Activated naive CD8-positive, alpha-beta T cell treated with anti-CD3 and anti-CD28 coated beads, Interleukin-2, amount 50 U/mL, for 16 hours (primary cell): ENCODE results near the gene MAPT.

Experiments used
- DNase-seq: peaks from one replicate; pipeline ENCODE4 v3.0.0-alpha.2; 2020; ENCODE audit warnings: low read depth, low spot score

MAPT gene

DNA sequence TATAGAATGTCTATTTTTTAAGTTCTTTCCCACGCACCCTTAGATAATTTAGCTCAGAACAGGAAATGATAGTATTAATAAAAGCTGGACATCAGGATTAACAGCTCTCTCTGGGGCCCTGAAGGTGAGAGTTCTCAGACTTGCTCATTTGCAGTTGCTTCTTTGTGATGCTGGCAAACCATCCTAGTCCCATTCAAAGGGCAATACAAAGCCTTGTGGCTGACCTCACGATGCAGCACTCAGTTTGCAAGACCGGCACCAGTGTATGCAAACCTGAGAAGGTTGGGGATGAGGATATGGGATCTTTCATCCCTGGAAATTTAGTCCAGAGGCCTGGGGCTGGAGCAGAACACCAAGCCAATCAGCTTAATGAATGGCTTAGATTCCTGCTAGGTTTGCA is 134.0 kb downstream of the MAPT start:
- DNase-seq: no peak

DNA sequence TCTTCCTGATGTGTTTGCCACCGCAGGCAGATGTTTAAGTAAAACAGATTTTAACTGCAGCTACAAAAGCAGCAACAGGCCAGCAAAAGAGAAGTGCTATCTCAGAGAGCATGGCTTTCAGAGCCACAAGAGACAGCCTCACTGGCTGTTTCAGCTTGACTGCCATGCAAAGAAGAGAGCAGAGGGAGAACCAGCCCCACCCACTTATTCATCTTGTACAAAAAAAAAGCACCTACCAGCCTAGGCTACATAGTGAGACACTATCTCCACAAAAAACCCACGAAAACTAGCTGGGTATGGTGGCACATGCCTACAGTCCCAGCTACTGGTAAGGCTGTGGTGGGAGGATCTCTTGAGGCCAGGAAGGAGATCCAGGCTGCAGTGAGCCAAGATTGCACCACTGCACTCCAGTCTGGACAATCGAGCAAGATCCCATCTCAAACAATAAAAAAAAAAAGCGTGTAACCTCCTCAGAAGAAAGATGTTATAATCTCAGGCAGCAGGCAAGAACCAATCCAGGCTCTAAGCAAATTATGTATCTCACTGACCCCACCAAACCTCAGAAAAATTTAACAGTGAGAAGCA is 134.7 kb downstream of the MAPT start:
- no peak for DNase-seq

DNA sequence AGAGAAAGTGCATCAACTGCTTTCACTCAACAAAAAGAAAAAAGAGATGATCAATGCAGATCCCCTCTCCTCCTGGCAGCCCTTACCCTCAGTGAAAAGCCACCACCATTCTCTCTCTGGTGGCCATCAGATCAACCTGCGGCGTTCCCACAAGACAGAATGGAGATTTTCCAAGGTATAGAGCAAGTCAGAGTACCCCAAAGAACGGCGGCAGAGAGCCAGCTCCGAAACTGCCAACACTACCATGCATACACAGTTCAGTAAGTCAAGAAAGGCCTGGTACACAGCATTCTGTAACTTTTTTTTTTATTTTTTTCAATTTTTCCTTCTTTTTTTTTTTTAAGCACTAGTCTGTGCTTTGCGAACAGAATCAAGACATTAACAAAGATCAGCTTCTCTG is 135.3 kb downstream of the MAPT start:
- DNase-seq: no peak

DNA sequence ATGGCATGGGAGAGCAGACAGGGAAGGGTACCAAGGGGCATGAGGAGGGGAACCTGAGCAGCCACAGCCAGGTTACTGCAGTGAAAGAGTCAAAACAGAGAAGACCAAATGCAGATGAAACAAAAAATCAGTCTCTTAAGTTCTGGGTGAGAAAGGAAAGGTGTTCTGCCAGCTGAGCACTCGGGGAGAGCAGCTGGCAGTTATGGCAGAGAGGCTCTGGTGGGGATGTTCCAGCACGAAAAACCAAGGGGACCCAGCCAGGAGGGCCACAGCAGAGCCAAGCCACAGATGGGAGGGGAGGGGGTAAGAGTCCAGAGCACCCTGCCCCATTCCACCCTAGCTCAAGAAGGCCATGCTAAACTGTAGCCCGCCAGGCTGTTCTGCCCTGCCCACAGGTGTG is 136.4 kb downstream of the MAPT start:
- no peak for DNase-seq

DNA sequence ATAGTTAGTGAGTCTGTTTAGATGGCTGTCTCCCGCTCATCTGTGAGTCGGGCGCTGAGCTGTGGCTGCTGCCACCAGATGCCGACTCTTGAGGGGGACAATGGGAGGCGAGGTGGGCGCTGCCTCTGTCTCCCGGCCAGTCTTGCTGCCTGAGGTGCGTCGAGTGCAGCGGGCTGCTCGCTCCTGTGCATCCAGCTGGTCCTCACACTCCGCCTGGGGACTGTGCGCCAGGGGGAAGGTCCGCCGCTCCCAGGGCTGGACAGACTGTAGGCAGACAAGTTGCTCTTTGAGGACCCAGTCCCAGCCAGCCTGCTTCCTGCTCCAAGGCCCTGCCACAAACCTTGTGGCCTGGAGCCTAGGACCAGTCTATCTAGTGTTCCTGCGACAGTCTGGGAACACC is 137.1 kb downstream of the MAPT start:
- no peak for DNase-seq

DNA sequence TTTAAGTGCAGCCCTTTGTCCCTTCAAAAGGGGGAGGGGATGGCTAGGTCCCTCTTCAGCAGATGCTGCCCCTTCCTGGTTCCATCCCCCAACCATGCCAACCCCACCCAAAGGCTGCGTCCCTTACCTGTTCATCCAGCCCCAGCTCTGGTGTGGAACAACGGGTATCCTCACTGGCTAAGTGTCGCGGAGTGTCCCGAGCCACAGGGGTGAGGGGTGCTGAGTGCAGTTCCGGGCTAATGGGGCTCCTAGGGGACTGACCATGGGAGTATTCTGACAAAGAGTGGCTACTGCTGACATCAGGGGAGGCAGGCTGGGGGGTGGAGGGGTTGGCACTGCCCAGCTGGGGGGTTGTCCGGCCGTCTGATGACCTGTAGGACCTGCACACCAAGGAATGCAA is 137.6 kb downstream of the MAPT start:
- no peak for DNase-seq

DNA sequence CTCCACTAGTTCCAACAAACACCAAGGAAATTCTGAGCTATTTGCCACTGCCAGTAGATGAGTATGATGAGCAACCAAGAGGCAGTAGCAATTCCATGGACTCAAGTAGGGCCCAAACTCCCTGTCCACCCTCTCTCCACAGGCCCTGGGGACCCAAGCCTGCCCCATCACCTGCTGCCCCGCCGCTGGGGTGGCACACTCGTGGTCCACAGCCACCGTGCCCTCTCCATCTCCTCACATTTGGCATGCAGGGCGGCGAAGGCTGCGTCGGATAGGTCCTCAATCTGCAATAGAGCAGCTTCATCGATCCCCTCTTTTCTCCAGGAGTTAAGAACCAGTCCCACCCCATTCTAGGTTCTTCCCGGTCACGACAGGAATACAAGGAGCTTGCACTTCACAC is 138.6 kb downstream of the MAPT start:
- no peak for DNase-seq

DNA sequence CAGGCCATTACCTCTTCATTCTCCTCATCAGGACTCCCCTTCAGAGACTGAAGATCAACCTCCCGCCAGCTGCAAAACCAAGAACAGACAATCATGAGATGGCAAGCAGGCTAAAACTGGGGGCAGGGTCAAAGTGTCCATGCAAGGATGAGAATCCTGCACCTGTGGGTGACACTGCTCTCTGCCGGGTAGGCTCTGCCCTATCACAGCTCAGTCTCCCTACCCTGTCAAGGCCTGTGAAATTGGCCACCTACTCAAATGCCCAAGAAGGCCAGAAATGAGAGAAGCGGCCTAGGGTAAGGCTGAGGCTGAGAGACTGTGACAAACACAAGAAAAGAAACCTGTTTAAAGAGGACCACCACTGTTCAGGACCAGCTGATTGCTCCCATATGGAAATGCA is 139.0 kb downstream of the MAPT start:
- no peak for DNase-seq

DNA sequence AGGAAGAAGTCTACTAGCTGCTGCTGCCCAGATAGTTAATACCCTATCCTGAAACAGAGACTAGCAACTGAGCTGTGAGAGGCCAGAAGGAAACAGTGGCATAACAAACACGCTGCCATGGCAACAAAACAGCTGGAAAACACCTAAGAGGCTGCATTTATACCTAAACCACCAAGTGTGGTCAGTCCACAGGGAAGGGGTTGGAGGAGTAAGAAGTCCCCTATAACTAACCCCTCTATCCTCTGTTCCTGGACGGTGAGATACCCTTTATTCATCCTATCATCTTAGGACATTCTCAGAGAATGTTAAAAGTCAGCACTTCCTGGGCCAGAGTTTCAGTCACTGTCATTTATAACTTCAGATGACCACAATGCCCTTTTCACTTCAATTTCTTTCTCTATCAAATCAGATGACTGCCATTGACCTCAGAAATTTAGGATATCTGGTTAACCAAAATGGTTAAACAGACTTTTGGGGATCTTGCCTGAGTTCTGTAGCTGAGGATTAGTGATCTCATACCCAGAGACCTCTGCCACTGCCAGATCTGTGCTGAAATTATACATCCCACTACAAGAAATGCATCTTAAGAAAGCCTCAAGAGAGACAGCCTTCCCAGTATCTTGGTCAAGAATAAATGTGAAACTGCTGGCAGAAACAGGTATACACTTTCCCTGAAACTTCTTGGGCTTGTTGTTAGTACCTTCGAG is 140.9 kb downstream of the MAPT start:
- DNase-seq: no peak

DNA sequence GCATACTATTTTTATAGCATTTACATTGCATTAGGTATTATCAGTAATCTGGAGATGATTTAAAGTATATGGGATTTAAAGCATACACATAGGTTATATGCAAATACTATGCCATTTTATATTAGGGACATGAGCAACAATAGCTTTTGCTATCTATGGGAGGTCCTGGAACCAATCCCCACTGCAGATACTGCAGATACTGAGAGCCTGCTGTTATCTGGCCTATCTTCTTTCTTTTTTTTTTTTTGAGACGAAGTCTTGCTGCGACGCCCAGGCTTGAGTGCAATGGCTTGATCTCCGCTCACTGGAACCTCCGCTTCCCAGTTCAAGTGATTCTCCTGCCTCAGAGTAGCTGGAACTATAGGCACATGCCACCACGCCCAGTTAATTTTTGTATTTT is 142.1 kb downstream of the MAPT start:
- no peak for DNase-seq

DNA sequence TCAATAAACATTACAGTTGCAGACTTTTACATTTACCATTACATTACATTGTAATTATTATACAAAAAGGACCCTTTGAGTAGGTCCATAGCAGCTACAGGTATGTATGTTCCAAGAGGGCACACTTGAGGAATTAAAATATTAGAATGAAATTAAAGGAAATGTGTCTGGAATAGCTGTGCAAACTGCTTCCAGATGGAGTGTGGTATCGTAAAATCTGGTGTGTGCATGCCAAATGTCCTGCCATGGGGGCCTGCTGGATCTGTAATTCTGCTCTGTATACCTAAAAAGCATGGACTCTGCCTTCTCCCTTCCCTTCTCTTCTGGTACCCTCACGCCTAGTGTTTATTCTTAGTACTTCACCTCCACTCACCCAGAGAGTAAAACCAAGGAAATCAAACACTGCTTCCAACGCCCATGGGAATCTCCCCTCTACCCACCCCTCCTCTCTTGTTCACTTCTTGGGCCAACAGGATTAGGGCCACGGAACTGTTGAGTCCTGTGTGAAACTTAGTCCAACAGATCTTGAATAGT is 143.4 kb downstream of the MAPT start:
- no peak for DNase-seq

DNA sequence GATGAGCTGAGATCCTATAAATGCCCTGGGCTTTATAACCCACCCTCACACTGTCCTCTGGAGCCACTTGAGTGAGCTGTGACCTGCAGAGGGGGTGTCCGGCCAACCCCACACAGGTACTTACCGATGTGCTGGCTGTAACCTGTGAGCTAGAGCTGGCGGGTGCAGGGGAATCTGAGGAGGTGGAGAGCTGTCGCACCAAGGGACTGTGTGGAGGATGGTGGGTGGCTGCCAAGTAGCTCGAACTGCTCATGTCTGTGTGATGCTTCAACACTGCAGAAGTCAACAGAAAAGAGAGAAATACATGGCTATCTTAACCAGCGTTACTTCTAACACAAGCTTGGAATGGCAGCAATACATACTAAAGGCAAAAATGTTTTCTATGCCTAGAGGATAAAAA is 144.1 kb downstream of the MAPT start:
- DNase-seq: no peak

DNA sequence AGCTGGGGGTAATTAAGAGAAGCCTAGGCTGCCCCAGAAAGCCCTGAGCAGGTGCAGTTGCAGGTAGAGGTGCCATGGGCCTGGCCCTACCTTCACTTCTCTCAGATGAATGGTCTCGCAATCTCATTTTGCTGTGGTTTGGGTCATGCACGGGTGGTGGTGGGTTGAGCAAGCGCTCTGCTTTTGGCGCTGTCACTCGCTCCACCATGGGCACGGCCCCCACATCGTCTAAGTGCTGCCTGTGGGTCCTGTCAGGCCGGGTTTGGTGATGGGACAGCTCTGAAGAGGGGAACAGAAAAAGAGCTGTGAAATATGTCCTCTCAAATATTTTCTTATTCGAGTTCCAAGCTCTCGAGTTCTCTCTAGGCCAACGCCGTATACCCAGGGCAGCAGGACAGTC is 144.6 kb downstream of the MAPT start:
- DNase-seq: no peak

DNA sequence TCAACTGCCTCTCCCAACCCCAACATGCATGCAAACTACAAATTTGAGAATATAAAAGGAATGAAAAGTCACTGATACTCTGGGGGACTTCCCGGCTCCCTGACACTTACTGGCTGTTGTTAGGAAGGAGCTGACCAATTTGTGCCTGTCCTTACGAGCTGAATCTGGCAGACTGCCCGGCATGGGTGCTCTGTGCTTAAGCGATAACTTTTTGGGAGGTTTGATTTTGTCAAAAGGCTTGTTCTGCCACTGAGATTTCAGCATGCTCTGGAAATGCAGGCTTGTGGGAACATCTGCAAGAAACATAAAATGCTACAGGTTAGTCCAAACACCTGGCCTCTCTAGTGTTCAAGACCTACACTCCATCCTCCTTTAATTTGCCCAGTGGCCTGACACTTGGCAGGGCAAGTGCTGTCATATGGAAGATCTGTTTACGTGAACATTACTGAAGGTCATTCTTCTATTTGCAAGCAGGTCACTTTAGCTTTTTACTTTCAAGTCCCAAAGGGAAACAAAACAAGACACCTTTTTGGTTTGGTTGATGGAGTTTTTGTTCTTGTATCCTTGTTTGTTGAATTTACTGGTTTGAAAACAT is 145.3 kb downstream of the MAPT start:
- DNase-seq: no peak

DNA sequence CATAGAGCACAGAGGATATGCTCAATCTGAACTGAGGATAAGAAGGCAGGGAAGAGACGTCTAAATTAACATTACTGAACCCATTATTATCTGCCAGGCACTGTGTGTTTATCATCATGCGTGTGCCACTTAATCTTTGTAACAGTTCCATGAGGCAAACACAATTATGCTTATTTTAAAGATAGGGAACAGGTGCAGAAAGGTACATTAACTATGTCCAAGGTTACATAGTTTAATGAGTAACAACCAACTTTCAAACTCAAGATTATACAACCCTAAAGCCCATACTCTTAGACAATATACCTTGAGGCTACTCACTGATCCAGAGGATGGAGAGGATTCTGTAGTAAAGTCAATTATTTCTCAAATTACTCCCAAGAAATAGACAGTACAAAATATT is 147.9 kb downstream of the MAPT start:
- no peak for DNase-seq

DNA sequence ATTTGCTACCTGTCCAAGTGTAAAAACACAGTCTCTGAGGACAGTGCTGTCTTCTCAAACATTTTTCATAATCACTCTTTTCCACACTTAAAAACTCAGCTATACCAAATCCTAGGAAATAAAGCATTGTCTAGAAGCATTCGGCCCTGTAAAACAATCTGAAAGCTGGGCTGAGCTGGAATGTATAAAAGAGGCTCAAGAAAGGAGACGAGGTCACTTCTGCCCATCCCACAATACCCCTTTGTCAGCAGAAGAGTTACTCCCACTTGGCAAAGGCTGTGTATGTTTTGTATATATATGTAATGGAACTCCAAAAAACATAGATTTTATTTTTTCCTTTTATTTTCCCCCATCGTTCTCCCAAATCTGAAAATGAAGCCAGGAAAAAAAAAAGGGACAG is 148.6 kb downstream of the MAPT start:
- DNase-seq: no peak

DNA sequence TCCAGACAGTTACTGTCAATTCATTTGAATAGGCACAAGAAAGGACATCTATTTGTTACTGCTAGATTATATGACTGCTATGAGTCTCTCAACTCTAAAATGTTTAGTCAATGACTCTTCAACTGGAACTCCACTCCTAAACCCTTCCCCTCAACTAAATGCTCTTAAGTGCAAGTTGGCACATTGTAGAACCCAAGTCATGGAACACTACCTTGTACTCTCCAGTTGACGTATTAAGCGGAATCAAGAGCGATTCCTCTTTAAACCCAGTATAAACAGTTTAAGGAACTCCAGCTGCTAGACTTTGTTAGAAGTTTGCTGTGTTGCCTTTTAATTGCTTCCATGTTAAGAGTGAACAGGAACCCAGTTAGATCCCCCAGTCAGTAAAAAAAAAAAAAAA is 149.3 kb downstream of the MAPT start:
- no peak for DNase-seq

DNA sequence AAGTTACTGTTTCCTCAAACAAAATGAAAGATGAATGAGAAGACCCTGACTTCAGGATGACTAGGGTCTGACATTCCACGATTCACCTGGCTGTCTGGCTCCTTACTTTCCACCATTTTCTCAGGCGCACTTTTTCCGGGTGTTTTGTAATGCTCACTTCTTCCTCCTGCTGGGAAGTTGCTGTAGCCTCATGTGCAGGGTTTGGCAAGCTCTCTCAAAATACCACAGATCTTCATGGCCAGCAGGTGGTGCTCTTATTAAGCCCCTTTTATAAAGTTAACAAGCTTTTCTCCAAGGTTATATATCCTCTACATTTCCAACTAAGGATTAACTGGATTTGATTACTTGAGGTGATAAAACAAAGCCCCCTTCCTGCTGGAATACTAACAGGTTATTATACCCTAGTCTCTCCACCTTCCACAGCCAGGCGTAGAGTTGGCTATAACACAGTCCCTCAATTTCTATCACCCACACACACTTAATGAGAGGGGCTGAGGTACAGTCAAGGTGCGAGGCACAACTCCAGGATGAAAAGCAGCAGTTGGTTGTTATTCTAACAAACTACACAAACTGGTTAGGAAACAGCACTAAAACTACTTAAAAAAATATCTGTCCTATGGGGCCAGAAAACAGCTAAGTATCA is 150.1 kb downstream of the MAPT start:
- peak; percentile 14 for DNase-seq

DNA sequence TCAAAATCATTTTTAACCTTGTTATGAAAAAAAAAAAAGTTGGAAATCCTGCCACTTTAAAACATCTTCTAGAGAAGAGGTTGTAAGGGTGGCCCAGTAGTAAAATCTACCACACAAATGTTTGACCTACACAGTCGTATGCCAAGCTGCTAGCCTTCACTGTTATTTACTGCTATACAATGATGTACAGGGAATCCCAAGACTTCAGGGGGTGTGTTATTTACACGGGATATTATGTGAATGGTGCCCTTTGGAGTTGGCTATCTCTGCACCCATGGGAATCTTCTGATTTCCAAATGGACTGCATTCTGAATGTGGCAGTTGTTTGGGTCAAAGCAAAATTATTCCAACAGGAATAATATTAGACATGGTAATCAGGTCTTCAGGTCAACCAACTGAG is 150.6 kb downstream of the MAPT start:
- no peak for DNase-seq

DNA sequence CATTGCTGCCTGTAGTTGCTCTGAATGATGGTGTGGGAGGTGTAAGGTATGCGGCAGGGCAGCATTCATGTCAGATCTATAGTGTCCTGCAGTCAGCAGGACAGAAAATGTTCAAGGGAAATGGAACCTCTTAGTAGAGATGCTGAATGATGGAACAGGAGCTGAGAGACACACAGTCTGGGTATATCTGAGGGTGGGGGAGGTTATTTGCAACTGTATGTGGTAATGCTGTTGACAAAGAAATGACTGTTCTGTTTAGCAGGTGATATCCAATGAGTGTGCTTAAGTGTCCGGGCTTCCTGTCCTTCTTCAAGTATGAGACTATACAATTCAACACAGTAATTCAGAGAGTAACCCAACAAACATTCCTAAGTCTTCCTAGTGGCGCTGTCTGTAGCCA is 151.3 kb downstream of the MAPT start:
- no peak for DNase-seq

DNA sequence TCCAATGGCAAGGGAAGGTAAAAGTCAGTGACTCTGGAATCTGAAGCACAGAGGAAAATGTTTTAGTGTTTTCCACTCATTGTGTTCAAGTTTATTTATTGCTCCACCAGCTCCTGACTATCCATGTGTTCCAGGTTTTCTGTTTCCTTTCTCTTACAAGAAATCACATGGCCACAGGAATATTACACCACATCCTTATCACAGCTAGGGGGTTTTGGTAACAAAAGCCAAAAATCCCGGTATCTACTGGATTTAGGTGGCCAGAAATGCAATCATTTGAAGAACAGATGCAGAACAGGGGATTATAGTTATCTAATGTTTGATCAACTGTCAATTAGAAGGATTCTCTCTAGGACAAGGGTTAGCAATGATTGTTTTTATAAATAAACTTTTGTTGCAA is 152.6 kb downstream of the MAPT start:
- no peak for DNase-seq

DNA sequence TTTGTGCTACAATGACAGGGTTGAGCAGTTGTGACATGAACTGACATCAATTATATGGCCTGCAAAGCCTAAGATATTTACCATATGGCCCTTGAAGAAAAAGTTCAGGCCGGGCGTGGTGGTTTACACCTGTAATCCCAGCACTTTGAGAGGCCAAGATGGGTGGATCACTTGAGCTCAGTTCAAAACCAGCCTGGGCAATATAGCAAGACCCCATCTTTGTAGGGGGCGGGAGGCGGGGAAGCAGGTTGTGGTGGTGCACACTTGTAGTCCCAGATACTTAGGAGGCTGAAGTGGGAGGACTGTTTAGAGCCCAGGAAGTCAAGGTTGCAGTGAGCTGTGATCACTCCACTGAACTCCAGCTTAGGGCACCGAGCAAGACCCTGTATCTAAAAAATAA is 153.0 kb downstream of the MAPT start:
- no peak for DNase-seq

DNA sequence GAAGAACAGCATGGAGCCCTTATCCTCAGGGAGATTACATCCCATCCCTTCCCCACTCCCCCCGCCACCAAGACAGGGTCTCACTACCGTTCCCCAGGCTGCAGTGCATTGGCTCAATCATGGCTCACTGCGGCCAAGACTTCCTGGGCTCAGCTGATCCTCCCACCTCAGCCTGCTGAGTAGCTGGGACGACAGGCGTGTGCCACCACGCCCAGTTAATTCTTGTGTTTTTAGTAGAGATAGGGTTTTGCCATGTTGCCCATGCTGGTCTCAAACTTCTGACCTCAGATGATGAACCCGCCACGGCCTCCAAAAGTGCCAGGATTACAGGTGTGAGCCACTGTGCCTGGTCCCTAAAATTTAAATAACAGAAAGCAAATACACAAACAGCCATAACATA is 153.5 kb downstream of the MAPT start:
- DNase-seq: no peak
